Thyroid gland (tissue), 4 donors: ENCODE data around the gene KCNIP3. TPM values are rescaled to one million over a fixed set of nuclear protein-coding genes. Genes with fewer than 3 reads are reported as not detected.

Experiments
- total RNA-seq, 4 donors: library from RNA; depleted of rRNA; stranded (reverse); fragments of >200 nt; gene quantifications; one replicate each; pipeline ENCODE4 v1.2.3, GENCODE V29; 2016

KCNIP3 gene
- total RNA-seq, 4 donors from 2014 or later: 37.1 to 66.5 (median 51.1) TPM

Other genes starting within 250 kb of the KCNIP3 start
- gene MRPS5, start 175.5 kb upstream of the KCNIP3 start, total RNA-seq: 10 to 100 TPM; 50.8 to 58.7 (median 54.9) TPM
- 10 to 100 TPM; 23.5 to 28.5 (median 25.6) TPM for gene ZNF514, start 137.5 kb upstream of the KCNIP3 start, total RNA-seq
- 1 to 10 TPM; 5.0 to 7.5 (median 5.7) TPM for gene ZNF2, start 131.5 kb upstream of the KCNIP3 start, total RNA-seq
- gene ZNF892, start 89.8 kb upstream of the KCNIP3 start, total RNA-seq: 10 to 100 TPM in 2 of 4 donors, 1 to 10 TPM in 2; 6.7 to 10.5 (median 9.9) TPM
- gene PROM2, start 22.9 kb upstream of the KCNIP3 start, total RNA-seq: 10 to 100 TPM; 16.7 to 24.3 (median 22.0) TPM
- 10 to 100 TPM; 39.2 to 90.2 (median 59.3) TPM for gene FAHD2A, start 105.4 kb downstream of the KCNIP3 start, total RNA-seq
- gene TRIM43B, start 187.4 kb downstream of the KCNIP3 start, total RNA-seq: not detected